CD4-positive, alpha-beta T cell treated with Interleukin-21 for 1 hour (primary cell): ENCODE measurements around the gene DNAJC9.

Experiments used
- DNase-seq: peaks from one replicate; pipeline ENCODE4 v3.0.0-alpha.2; 2020

Gene DNAJC9

GRCh38 chr10:73238990-73239566 lies 8.0 kb downstream of the DNAJC9 start:
- DNase-seq: no peak

- DNase-seq: no peak
These were observed 12.4 kb downstream of the DNAJC9 start for GRCh38 chr10:73234695-73235094.

- no peak for DNase-seq
These were observed 13.2 kb downstream of the DNAJC9 start for GRCh38 chr10:73233883-73234282.

GRCh38 chr10:73232887-73233286 lies 14.2 kb downstream of the DNAJC9 start:
- DNase-seq: no peak

GRCh38 chr10:73229567-73229966 lies 17.5 kb downstream of the DNAJC9 start:
- DNase-seq: no peak

GRCh38 chr10:73228247-73228646 lies 18.8 kb downstream of the DNAJC9 start:
- DNase-seq: no peak

- DNase-seq: no peak
These were observed 20.4 kb downstream of the DNAJC9 start for GRCh38 chr10:73226663-73227062.

GRCh38 chr10:73225518-73225917 lies 21.5 kb downstream of the DNAJC9 start:
- DNase-seq: no peak

GRCh38 chr10:73220989-73221388 lies 26.1 kb downstream of the DNAJC9 start:
- no peak for DNase-seq

- no peak for DNase-seq
These were observed 27.7 kb downstream of the DNAJC9 start for GRCh38 chr10:73219384-73219783.

- DNase-seq: peak; percentile 4
These were observed 28.4 kb downstream of the DNAJC9 start for GRCh38 chr10:73218431-73219191.

GRCh38 chr10:73217628-73218027 lies 29.4 kb downstream of the DNAJC9 start:
- no peak for DNase-seq

- no peak for DNase-seq
These were observed 31.3 kb downstream of the DNAJC9 start for GRCh38 chr10:73215749-73216148.

- DNase-seq: no peak
These were observed 35.8 kb downstream of the DNAJC9 start for GRCh38 chr10:73211106-73211811.

GRCh38 chr10:73210395-73211105 lies 36.5 kb downstream of the DNAJC9 start:
- DNase-seq: no peak

- DNase-seq: no peak
These were observed 37.4 kb downstream of the DNAJC9 start for GRCh38 chr10:73209705-73210104.

GRCh38 chr10:73207883-73208282 lies 39.2 kb downstream of the DNAJC9 start:
- DNase-seq: no peak

- DNase-seq: no peak
These were observed 40.7 kb downstream of the DNAJC9 start for GRCh38 chr10:73206385-73206784.

GRCh38 chr10:73205890-73206289 lies 41.2 kb downstream of the DNAJC9 start:
- DNase-seq: no peak

- no peak for DNase-seq
These were observed 42.0 kb downstream of the DNAJC9 start for GRCh38 chr10:73205081-73205480.
